NCI-H1694 treated with DMSO at 0.1 percent for 48 hours (cell line): ENCODE measurements around the gene GNGT2.
"Not testable (repeated sequence)": the region's sequence is repeated elsewhere in the genome, so short reads cannot be mapped to it uniquely, and the experiment has no call there.

Source experiments
- DNase-seq: peaks from one replicate; lab custom pipeline; 2025; lab: John Stamatoyannopoulos, UW

The GNGT2 gene

GRCh38 chr17:49203796-49204195, 6.6 kb downstream of the GNGT2 start:
- DNase-seq = no peak

DNA sequence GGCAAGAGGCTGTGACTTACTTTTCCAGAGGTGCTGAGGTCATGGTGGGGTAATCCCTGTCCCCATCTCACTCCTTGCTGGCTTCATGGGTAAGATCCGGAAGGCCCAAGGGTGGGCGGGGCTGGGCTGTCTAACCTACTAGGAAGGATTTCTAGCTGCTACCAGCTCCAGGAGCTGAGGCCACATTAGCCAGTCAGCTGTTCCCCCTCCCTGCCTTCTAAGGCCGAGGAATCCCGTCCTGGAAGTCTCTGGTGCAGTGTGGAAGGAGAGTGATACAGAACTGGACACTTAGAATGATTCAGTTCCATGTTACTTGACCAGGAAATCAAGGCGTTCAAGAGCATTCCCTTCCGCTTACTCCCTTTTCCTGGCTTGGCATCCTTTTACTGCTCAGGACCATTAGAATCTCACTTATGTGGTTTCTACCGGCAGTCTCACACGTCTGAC, 8.9 kb downstream of the GNGT2 start:
- no peak for DNase-seq

- no peak for DNase-seq
These were observed 9.8 kb downstream of the GNGT2 start for GRCh38 chr17:49200423-49201083.

DNA sequence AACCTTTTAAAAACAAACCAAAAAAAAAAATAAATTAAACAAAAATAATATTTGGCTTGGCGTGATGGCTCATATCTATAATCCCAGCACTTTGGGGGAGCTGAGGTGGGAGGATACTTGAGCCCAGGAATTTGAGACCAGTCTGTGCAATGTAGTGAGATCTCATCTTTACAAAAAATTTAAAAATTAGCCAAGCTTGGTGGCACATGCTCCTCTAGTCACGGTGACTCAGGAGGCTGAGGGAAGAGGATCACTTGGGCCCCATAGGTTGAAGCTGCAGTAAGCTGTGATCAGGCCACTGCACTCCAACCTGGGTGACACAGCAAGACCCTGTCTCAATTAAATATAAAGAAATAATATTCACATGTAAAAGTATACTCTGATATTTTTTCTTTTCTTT, 12.2 kb downstream of the GNGT2 start:
- no peak for DNase-seq

DNA sequence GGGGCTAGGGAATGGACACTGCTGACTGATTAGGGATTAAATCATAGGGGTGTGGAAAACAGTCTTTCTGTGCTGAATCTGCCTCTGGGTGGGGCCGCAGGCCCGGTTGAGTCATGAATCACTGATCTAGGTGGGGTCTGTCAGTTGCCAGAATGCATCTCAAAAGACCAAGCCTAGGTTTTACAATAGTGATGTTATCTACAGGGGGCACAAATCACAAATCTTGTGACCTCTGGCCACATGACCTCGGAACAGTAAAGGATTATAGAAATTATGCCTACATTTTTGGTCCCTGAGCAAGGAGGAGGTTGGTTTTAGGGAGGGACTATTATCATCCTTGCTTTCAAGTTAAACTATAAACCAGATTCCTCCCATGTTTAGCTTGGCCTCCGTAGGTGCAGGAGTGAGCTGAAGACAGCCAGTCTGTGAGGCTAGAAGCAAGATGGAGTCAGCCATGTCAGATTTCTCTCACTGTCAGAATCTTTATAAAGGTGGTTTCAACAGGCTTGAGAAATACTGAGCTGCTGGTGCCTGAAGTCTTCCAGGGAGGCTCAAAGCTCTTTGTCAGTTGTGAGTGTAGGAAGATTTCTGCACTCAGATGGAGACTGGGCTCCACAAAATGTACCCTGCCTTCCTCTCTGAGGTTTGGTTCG, 12.9 kb downstream of the GNGT2 start:
- DNase-seq = no peak

DNA sequence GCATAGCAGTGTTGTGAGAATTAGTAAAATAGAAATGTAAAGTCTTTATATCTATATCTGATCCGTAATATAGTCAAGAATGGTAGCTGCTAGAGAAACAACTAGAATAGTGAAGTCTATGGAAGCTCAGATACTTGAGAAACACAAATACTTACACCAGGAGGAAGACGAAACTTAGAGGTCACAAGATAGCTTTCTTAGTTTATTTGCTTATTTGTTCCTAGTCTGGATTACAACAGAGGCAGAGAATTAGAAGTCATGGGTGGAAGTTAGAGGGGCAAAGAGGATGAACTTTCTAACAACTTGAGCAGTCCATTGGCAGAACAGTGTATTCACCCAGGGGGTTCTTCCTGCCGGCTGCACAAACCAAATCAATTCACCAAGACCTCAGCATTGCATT, 13.9 kb downstream of the GNGT2 start:
- no peak for DNase-seq

GRCh38 chr17:49195751-49196150, 14.6 kb downstream of the GNGT2 start:
- DNase-seq = no peak

DNA sequence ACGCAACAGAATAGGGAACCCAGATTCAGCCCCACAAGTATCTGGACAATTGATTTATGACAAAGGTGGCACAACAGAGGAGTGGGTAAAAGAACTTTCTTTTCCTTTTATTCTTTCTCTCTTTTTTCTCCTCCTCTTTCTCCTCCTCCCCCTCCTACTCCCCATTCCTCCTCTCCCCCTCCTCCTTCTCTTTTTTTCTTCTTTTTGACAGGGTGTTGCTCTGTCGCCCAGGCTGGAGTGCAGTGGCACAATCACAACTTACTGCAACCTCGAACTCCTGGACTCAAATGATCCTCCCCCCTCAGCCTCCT, 16.1 kb downstream of the GNGT2 start:
- no peak for DNase-seq

- peak; percentile 12 for DNase-seq
These were observed 16.7 kb downstream of the GNGT2 start for GRCh38 chr17:49193513-49194296.

DNA sequence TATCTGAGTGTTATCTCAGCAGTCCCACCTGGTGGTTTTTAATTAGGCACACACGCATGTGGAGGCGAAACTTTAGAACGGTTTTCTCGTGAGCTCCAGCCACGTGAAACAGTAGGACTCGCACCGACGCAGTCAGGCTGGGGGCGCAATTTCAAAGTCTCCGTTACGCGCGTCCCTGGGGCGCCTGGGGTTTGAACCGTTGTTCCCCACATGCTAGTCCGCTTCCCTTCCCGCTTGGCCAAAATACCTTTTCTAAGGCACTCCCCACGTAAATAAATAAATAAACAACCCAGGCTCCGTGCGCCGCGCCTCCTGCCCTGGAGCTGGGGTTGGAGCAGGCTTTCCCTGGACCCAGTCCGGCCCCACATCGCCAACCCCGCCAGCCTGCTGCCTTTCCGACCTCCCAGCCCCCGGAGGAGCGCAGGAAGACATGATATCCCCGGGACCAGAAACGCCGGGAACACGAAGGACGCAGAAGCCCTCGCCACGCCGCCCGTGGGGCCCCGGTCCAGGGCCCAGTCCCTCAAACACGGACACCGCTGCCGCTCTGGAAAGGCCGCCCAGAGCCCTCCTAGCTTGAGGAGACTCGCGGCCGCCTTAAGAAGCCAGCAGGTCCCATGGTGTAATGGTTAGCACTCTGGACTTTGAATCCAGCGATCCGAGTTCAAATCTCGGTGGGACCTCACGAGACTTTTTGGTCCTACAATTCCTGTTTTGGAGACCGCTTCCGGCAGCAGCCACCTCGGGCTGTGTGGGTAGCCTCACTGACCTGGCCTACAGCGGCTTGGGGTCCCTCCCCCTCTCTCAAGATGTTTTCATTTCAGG, 18.2 kb downstream of the GNGT2 start:
- DNase-seq = peak; percentile 96

- DNase-seq = no peak
These were observed 18.9 kb downstream of the GNGT2 start for GRCh38 chr17:49191409-49191916.

- no peak for DNase-seq
These were observed 19.4 kb downstream of the GNGT2 start for GRCh38 chr17:49190932-49191331.

- DNase-seq = no peak
These were observed 23.1 kb downstream of the GNGT2 start for GRCh38 chr17:49187301-49187700.

- not testable (repeated sequence) for DNase-seq
These were observed 25.0 kb downstream of the GNGT2 start for GRCh38 chr17:49185381-49185780.

DNA sequence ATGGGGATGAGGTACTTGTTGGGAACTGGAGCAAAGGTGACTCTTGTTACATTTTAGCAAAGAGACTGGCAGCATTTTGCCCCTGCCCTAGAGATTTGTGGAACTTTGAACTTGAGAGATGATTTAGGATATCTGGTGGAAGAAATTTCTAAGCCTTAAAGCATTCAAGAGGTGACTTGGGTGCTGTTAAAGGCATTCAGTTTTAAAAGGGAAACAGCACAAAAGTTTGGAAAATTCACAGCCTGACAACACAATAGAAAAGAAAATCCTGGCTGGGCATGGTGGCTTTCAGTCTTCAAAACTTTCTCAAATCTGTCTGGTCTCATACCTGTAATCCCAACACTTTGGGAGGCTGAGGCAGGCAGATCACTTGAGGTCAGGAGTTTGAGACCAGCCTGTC, 25.9 kb downstream of the GNGT2 start:
- DNase-seq = not testable (repeated sequence)

DNA sequence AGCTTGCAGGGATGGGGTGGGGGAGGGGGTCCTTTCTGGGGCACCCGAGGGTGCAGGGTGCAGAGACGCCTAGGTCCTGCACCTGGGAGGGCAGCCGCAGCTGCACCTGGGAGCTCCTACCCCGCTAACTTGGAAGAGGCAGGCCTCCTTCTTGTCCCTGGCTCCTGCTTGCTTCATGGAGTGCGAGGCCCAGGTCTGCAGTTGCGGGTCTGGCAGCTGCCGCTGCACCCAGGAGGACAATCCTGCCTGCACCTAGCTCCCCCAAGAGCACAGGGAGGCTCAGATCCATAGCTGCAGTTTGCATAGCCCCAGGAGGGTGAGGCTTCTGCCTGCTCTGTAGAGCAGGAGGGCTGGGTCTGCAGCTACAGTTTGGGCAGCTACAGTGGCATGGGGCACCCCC, 26.6 kb downstream of the GNGT2 start:
- no peak for DNase-seq

DNA sequence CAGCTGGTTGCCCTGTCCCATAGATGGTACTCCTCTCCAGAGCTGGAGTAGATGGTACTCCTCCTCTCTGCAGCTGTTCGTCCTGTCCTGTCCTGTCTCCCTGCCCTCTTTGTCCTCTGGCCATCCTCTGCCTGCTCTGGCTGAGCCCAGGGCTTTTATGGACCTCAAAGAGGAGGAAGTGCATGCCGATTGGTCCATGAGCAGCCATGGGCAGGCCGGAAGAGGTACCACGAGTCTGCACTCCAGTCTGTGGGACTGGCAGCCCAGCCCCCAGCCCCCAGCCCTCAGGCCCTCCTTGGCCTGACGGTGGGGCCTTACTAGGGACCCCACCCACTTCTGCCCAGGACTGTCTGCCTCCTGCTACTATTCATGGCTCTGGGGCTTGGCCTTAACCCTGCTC, 27.0 kb downstream of the GNGT2 start:
- DNase-seq = no peak

DNA sequence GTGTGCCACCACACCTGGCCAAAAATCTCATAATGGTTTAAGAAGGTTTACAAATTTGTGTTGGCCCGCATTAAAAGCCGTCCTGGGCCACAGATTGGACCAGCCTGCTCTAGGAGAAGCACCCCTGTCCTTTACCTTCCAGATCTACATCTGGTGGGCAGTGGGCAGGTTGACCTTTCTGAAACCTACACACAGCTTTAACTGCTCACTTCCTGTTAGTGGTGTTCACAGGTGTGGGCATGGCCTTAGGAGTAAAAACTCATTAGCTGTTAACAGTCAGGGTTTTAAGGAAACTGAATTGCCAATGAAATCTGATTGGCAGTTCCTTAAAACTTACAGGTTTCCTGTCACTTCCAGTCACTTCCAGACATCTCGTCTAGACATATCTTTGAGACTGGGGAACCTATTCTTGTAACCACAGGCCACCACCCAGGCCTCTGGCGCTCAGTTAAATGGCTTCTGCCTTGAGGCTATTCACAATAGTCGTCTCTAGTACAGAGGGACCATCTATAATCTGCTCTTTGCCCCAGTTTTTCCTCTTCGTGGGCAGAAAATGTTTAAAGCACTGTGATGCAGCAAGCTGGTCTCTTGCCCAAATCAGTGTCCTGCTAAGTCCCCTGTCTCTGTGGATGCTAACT, 29.3 kb downstream of the GNGT2 start:
- DNase-seq = no peak

DNA sequence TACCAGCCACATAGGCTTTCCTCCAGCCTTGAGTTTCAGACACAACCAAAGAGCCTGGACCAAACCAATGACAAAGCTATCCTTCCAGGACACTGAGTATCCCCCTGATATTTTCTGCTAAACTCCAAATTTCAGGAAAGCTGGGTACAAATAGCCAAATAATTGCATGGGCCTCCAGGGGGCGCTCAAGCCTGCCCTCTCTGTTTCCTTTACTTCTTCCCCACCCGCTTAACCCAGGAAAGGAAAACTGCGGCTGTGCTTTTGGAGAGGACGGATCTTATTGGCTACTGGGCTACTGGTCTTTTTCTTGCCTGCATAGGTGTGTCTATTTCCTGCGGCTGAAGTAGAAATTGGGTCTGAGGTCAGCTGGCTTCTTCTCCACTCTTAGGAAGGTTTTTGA, 30.1 kb downstream of the GNGT2 start:
- DNase-seq = peak; percentile 49

DNA sequence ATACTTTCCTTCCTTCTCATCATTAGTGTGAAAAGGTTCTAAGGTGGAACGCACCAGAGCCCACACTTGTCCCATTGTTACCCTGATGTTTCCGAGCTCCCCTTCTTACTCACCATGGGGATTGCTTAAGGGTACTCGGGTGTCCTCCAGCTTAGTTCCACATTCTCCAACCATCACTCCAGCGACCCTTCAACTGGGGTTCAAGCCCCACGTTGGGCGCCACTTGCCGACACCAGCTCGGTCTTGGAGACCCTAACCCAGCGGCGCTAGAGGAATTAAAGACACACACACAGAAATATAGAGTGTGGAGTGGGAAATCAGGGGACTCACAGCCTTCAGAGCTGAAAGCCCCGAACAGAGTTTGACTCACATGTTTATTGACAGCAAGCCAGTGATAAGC, 34.4 kb downstream of the GNGT2 start:
- DNase-seq = not testable (repeated sequence)

DNA sequence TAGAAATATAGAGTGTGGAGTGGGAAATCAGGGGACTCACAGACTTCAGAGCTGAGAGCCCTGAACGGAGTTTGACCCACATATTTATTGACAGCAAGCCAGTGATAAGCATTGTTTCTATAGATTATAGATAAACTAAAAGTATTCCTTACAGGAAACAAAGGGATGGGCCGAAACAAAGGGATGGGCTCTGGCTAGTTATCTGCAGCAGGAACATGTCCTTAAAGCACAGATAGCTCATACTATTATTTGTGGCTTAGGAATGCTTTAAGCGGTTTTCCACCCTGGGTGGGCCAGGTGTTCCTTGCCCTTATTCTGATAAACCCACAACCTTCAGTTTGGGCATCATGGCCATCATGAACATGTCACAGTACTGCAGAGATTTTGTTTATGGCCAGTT, 39.7 kb downstream of the GNGT2 start:
- DNase-seq = not testable (repeated sequence)

DNA sequence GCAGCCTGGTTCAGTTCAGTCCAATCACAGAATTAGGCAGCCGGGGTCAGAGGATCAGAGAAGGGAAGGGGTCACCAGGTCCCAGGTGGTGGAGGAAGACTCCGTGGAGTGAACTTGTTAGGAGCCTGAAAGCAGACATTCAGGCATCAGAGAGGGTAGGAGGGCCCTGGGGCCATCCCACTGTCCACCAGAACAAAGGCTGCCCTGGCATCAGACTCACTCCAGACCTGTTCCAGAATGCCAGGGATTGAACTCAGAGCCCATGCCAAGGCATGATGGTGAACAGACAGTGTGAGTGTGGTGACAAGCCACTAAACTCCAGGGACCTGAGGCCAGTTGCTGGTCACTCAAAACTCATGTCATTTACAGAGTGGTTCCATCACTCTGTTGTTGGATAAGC, 40.2 kb downstream of the GNGT2 start:
- DNase-seq = no peak
